Smooth muscle cell (in vitro differentiated cells): ENCODE results near the gene MAP3K3. TPM values are rescaled to one million over a fixed set of nuclear protein-coding genes. Genes with fewer than 3 reads are reported as not detected.

Experiments
- DNase-seq: peaks from one replicate; lab custom pipeline; 2025; ENCODE audit not compliant: unreplicated experiment; lab: John Stamatoyannopoulos, UW
- H2AFZ ChIP-seq: fragments of 200-600 bp; sonication (generic); 2 replicates; pipeline ENCODE4 v1.6.0; 2016; ENCODE audit warnings: antibody characterized with exemption, low read depth, mild to moderate bottlenecking
- H3F3A ChIP-seq: fragments of 200-600 bp; sonication (generic); 2 replicates; pipeline ENCODE4 v1.6.0; 2017; ENCODE audit warnings: antibody characterized with exemption, low read depth
- H3K27ac ChIP-seq: fragments of 200-600 bp; sonication (generic); 2 replicates; pipeline ENCODE4 v1.5.1; 2016; ENCODE audit warnings: low read depth, mild to moderate bottlenecking
- H3K27me3 ChIP-seq: fragments of 200-600 bp; sonication (generic); 2 replicates; pipeline ENCODE4 v1.6.1; 2016; ENCODE audit warnings: low read depth, mild to moderate bottlenecking
- H3K36me3 ChIP-seq: fragments of 200-600 bp; sonication (generic); 2 replicates; pipeline ENCODE4 v1.5.1; 2016; ENCODE audit warnings: low read depth
- H3K4me1 ChIP-seq: fragments of 200-600 bp; sonication (generic); 2 replicates; pipeline ENCODE4 v1.5.1; 2016; ENCODE audit warnings: low read depth
- H3K4me2 ChIP-seq: fragments of 200-600 bp; sonication (generic); 2 replicates; pipeline ENCODE4 v1.6.0; 2016; ENCODE audit warnings: mild to moderate bottlenecking
- H3K4me3 ChIP-seq: fragments of 200-600 bp; sonication (generic); 2 replicates; pipeline ENCODE4 v1.5.1; 2016; ENCODE audit warnings: mild to moderate bottlenecking
- H3K79me2 ChIP-seq: fragments of 200-600 bp; sonication (generic); 2 replicates; pipeline ENCODE4 v1.6.0; 2016; ENCODE audit warnings: low read depth, mild to moderate bottlenecking
- H3K9ac ChIP-seq: fragments of 200-600 bp; sonication (generic); 2 replicates; pipeline ENCODE4 v1.6.0; 2016; ENCODE audit warnings: low read depth
- H3K9me3 ChIP-seq: fragments of 200-600 bp; sonication (generic); replicated peaks from 2 replicates; pipeline ENCODE4 v1.5.1; 2016; ENCODE audit warnings: low read depth
- H4K20me1 ChIP-seq: fragments of 200-600 bp; sonication (generic); 2 replicates; pipeline ENCODE4 v1.6.0; 2016; ENCODE audit warnings: low read depth
- WGBS: methylation state at CpG from one replicate; pipeline ENCODE4 v1.1.7; 2016; ENCODE audit warnings: low lambda C conversion rate; 5-methylcytosine and 5-hydroxymethylcytosine counted together
- polyA plus RNA-seq: library from polyadenylated mRNA; unstranded; fragments of >200 nt; fragmentation: Nextera tagmentation; extraction: Ambion mirVana; gene quantifications from 2 replicates; pipeline ENCODE4 v1.2.1, GENCODE V29; 2016
- total RNA-seq: library from RNA; depleted of rRNA; stranded (reverse); fragments of >200 nt; gene quantifications from 2 replicates; pipeline ENCODE4 v1.2.3, GENCODE V29; 2014
- TF ChIP-seq, protein P1 (sequence below): fragments of 200-600 bp; sonication (generic); IDR thresholded peaks from 2 replicates; pipeline ENCODE4 v1.5.1; 2017; ENCODE audit warnings: borderline replicate concordance, mild to moderate bottlenecking, antibody characterized with exemption; ENCODE audit not compliant: insufficient read depth, poor library complexity, severe bottlenecking

Gene MAP3K3
- total and polyA plus RNA-seq, 2 experiments from 2014 or later = 16.0 to 23.6 TPM

- Histone ChIP-seq H3K36me3 (peaks cover 10% of the 10 kb centered on the region), H3K27ac (no peak overlapping the region), H3K4me3 (no peak overlapping the region), H2AFZ (no peak overlapping the region), H3K79me2 (no peaks in the 10 kb centered on the region), H3K9ac (no peak overlapping the region), H4K20me1 (peaks cover 12% of the 10 kb centered on the region), H3K9me3 (no peaks in the 10 kb centered on the region), H3K4me1 (no peaks in the 10 kb centered on the region), H3K4me2 (no peak overlapping the region), H3F3A (no peaks in the 10 kb centered on the region), H3K27me3 (no peaks in the 10 kb centered on the region)
- no peak for DNase-seq
- 81% methylated on average over 1 of the region's 1 CpG for WGBS
- TF ChIP-seq, protein P1, sequence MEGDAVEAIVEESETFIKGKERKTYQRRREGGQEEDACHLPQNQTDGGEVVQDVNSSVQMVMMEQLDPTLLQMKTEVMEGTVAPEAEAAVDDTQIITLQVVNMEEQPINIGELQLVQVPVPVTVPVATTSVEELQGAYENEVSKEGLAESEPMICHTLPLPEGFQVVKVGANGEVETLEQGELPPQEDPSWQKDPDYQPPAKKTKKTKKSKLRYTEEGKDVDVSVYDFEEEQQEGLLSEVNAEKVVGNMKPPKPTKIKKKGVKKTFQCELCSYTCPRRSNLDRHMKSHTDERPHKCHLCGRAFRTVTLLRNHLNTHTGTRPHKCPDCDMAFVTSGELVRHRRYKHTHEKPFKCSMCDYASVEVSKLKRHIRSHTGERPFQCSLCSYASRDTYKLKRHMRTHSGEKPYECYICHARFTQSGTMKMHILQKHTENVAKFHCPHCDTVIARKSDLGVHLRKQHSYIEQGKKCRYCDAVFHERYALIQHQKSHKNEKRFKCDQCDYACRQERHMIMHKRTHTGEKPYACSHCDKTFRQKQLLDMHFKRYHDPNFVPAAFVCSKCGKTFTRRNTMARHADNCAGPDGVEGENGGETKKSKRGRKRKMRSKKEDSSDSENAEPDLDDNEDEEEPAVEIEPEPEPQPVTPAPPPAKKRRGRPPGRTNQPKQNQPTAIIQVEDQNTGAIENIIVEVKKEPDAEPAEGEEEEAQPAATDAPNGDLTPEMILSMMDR = no peak
These were observed 32.6 kb upstream of the MAP3K3 start for GRCh38 chr17:63589646-63590045.

DNA sequence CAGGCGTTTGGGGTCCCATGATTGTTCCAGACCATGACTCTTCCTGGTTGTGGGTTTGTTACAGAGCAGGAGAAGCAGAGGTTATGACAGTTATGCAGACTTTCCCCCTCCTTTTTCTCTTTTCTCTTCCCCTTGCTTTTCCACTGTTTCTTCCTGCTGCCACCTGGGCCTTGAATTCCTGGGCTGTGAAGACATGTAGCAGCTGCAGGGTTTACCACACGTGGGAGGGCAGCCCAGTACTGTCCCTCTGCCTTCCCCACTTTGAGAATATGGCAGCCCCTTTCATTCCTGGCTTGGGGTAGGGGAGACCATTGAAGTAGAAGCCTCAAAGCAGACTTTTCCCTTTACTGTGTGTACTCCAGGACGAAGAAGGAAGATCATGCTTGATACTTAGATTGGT, 29.4 kb upstream of the MAP3K3 start:
- Histone ChIP-seq H3K4me3 (no peak overlapping the region), H3K4me1 (no peaks in the 10 kb centered on the region), H3K27me3 (no peaks in the 10 kb centered on the region), H3K79me2 (no peaks in the 10 kb centered on the region), H3K9ac (no peak overlapping the region), H4K20me1 (peaks cover 6% of the 10 kb centered on the region), H3K36me3 (peaks cover 10% of the 10 kb centered on the region), H3K9me3 (no peaks in the 10 kb centered on the region), H2AFZ (no peak overlapping the region), H3F3A (no peaks in the 10 kb centered on the region), H3K4me2 (no peak overlapping the region), H3K27ac (no peak overlapping the region)
- DNase-seq = no peak
- 95% methylated on average over 3 of the region's 3 CpGs for WGBS
- TF ChIP-seq, protein P1 = no peak

- H3K27ac ChIP-seq = no peak overlapping the region
- no peak overlapping the region for H3K4me3 ChIP-seq
- no peak overlapping the region for H3K4me2 ChIP-seq
- H3K9ac ChIP-seq = no peak overlapping the region
- TF ChIP-seq, protein P1 = no peak
- 98% methylated on average over 3 of the region's 3 CpGs for WGBS
- H3K27me3 ChIP-seq = no peaks in the 10 kb centered on the region
- H3K4me1 ChIP-seq = peaks cover 3% of the 10 kb centered on the region
- H4K20me1 ChIP-seq = peaks cover 6% of the 10 kb centered on the region
- H2AFZ ChIP-seq = no peak overlapping the region
- no peaks in the 10 kb centered on the region for H3K36me3 ChIP-seq
- H3K9me3 ChIP-seq = no peaks in the 10 kb centered on the region
- DNase-seq = no peak
- H3K79me2 ChIP-seq = no peaks in the 10 kb centered on the region
- no peaks in the 10 kb centered on the region for H3F3A ChIP-seq
These were observed 27.1 kb upstream of the MAP3K3 start for GRCh38 chr17:63595132-63595531.

DNA sequence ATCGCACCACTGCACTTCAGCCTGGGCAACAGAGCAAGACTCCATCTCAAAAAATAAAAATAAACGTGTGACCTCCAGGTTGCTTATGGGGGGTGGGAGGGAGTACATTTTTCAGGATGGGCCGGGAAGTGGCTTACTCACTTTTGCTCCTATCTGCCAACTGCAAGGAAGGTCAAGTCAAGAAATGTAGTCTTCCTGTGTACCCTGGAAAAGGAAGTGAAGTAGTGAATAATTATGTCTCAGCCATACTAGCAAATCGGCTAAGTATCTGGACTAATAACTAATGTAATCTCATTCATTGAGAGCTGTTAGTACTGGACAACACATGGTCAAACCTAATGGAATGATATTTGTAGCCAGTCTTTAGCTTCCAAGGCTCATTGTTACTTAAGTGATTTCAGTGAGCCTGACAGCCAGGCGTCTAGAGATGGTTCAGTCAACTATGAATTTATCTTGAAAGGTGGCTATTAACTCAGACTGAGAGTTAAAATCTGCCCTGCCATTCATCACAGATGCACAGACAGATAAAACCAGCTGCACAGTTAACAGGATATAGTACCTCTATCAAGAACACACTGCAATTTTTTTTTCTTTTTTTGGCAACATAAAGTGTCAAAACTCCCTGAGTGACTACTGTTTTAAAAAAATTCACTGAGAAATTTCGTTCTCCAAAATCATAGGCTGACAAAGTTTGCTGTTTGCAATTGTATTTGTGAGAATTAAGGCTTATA, 25.2 kb upstream of the MAP3K3 start:
- H3K27me3 ChIP-seq = no peaks in the 10 kb centered on the region
- H3K9ac ChIP-seq = no peak overlapping the region
- TF ChIP-seq, protein P1 = no peak
- no peaks in the 10 kb centered on the region for H3K9me3 ChIP-seq
- H3K79me2 ChIP-seq = peaks cover 7% of the 10 kb centered on the region
- no peaks in the 10 kb centered on the region for H4K20me1 ChIP-seq
- no peak overlapping the region for H3K27ac ChIP-seq
- DNase-seq = no peak
- 82% methylated on average over 6 of the region's 6 CpGs for WGBS
- H3K4me3 ChIP-seq = no peak overlapping the region
- no peaks in the 10 kb centered on the region for H3F3A ChIP-seq
- H2AFZ ChIP-seq = no peak overlapping the region
- H3K4me2 ChIP-seq = no peak overlapping the region
- H3K36me3 ChIP-seq = no peaks in the 10 kb centered on the region
- H3K4me1 ChIP-seq = peaks cover 13% of the 10 kb centered on the region
